ENCODE data around the gene MYF5.

MYF5 gene

GRCh38 chr12:80708259-80708974 is 8.3 kb upstream of the MYF5 start:
- no peak for DNase-seq

DNA sequence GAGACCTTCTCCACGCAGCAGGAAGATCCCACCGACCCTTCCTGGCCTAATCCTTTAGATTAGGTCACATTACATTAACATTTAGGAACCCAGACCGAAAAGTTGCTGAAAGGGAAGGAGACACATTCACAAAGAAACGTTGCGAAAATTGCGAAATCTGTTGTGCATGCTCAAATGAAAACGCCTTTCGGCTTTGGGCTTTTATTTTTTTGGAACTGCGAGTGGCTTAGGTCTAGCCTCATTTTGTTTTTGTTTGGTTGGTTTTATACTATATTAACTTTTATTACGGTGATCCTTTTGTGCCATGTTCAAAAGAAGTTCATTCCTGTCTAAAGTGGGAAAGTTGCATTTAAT is 7.8 kb upstream of the MYF5 start:
- no peak for DNase-seq

DNA sequence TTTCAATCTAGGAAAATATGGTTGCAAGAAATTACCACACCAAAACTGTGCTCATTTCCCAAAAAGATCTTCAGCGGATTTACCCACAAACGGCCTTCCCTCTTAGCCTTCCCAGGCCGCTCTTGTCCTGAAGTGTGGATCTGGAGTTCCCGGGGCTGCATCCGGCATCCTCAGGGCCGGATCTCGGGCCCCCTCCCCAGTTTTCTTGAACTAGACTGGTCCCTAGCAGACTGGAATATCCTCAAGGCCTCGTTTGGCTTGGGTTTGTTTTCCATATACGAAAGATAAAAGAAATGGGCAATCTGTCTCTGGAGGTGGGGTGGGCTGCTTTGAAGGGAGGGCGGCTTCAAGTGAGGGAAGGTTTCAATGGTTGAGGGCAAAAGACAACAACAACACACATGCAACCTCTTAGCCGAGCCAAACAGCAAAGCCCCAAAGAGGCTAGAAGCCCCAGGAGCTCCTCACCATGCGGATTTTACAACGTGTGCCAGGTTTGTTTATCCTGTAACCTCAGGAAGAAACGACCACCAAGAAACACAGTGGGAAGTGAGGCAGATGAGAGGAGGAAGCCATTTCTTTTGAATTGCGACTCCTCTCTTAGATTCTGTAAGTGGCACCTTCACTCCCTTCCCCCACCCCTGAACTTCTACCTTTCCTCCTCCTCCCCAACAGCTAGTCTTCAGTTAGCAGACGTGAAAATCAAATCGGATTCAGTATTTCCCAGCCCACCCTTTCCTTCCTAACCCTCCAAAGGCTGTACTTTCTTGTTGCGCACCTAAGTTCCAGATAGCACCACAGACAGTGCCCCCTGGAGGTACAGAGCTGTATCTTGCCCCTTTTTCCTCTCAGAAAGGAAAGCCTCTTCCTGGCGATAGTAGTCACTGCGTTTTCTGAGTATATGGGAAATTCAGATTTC is 6.6 kb upstream of the MYF5 start:
- no peak for DNase-seq

DNA sequence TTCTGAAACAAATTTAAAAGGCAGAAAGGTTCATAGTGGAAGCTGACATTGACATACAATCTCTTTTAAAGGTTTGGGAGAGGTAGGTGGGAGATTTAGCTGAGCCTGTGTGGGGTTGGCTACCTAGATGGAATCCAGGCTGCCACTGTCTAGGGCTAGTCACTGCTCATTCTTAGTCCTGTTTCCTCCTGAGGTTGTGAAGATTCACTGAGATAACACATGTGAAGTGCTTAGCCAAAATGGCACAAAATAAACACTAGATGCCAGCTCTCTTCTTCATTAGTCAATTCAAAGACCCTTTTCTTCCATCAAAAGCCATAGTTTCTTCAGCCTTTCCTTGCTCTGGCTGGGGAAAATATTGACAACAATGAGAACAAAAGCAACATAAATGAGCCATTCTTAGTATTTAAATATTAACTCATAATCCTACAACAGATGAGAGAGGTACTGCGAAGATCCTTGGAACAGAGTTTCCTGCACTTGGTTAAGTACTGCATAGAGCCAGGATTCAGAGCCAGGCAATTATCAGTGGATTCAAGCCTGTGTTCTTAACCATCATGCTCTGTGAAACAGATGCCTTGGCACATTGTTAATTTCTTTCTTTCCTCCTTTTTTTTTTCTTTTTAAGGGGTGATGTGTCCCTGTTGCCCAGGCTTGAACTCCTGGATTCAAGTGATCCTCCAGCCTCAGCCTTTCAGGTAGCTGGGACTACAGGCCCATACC is 5.8 kb upstream of the MYF5 start:
- DNase-seq = no peak

- no peak for DNase-seq
Measured at GRCh38 chr12:80711866-80712265, 4.8 kb upstream of the MYF5 start.

DNA sequence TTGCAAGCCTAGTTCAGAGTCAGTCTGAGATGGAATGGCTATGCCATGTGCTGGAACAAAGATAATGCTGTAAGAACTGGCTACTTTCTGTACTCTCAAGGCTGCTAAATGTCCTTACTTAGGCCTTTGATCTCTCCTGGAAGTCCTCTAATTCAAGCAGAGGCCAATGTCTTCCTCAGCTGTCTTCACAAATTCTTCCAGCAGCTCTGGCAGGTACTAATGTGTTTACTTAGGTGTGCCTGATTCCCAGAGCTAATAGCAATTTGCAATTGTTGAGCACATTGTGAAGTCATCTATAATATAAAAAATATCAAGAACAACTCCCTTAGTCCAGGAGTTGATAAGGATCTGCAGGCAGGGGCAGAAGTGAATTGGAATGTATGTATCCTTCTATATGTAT is 3.8 kb upstream of the MYF5 start:
- no peak for DNase-seq

GRCh38 chr12:80713419-80713818 is 3.3 kb upstream of the MYF5 start:
- DNase-seq = no peak

GRCh38 chr12:80714055-80714454 is 2.7 kb upstream of the MYF5 start:
- no peak for DNase-seq

DNA sequence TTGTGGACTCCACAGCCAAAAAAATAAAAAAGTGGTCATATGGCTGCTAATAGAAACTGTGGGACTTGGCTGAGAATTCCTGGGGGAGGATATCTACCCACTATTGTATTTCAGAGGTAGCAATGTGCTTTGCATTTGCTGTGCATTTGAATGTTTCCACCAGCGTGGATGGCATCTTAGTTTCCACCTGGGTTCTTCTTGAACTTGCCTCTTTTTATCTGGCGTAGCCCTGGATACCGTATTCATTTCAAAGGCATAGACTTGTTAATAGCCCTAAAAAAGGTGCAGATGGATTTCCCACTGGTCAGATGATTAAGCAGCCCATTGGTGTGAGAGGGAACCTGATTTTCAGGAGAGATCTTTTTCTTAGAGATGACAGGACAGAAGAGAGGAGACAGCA is 1.9 kb upstream of the MYF5 start:
- no peak for DNase-seq

DNA sequence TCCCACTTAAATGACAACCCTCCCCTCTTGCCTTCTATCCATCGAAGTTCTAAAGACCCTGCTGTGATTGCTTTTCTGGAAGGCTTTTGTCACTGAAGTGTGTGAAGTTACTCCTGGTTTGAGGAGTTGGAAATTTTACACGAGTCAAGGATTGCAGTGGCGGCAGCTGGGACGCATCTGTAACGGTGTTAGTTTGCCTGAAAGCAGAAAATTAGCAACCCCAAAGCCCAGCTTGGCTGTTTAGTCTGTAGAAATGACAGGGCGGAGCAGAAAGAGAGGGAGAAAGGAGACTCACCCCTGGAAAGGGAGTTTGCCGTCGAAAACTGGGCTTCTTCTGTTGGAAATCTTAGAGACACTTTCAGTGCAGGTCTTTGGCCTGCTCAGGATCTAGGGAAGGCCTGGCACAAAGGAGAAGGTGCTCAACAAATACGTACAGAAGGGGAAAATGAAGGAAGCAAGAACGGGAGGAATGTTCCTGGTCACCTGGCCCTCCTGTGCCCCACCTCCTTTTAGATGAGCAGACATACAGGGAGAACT is 931 bp upstream of the MYF5 start:
- DNase-seq = no peak

DNA sequence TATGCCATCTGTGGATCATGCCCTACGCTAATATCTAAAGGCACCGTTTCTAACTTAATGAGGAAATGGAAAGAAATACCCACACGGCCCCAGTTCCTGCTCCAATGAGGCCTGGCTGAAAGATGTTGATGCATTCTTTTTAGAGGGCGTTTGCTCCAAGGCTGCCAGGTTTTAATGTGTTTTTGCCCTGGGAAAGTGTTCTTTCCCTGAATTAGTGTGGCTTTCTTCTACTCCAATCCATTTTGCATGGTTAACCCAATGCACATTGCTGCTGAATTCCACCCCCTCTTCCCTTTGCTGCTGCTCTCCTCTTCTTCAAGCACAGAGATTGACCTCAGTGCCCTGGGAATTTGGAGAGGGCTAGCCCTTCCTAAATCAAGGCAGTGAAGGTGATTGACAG is 1.1 kb downstream of the MYF5 start:
- no peak for DNase-seq

- DNase-seq = no peak
Measured at GRCh38 chr12:80720516-80720915, 3.8 kb downstream of the MYF5 start.

- no peak for DNase-seq
Measured at GRCh38 chr12:80721326-80721725, 4.6 kb downstream of the MYF5 start.

DNA sequence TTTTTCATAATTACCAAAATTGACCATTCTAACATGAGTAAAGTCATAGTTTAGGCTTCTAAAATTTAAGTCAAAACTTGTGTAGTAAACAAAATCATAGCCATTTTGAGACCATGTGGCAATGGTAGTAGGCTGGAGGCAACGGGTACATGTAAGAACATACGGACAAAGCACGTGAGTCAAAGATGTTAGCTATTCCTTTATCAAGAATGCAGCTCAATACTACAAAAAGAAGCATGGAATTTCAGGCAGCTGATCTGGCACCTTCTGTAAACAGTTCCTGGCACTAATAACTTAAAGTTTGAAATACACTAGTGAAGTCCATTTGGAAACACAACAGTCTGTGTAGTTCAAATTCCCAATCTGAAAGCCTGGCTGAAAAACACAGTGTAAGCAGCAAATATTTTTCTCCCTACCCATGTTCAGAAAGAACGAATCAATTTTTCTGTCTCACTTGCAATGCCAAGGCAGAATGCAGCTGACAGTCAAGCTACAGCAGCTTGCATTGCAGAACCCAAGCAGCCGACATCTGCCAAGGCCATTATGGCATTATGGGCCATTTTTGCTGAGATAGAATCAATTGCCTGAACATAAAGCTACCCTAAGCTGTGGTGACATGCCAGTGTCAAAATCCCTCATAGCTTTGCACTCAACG is 29.3 kb downstream of the MYF5 start:
- no peak for DNase-seq

- no peak for DNase-seq
Measured at GRCh38 chr12:80747800-80748199, 31.1 kb downstream of the MYF5 start.

- no peak for DNase-seq
Measured at GRCh38 chr12:80749456-80749855, 32.7 kb downstream of the MYF5 start.

GRCh38 chr12:80752464-80752863 is 35.8 kb downstream of the MYF5 start:
- no peak for DNase-seq

- no peak for DNase-seq
Measured at GRCh38 chr12:80754274-80754673, 37.6 kb downstream of the MYF5 start.

GRCh38 chr12:80756875-80757274 is 40.2 kb downstream of the MYF5 start:
- DNase-seq = no peak

DNA sequence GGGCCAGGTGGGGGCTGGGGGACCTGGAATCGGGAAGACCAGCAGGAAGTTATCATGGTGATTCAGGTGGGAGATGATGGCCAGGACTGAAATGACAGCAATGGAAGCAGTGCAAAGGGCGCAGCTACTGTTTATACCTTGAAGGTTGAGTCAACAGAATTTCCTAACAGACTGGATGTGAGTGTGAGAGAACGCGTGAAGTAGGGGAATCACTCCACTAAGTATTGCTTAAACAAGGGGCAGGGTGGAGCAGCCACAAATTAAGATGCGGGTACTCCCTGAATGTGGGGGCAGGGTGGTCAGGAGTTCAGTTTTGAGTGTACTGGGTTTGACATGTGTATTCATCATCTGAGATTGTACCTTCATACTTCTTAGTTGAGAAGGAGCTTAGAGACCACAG is 45.1 kb downstream of the MYF5 start:
- DNase-seq = no peak

DNA sequence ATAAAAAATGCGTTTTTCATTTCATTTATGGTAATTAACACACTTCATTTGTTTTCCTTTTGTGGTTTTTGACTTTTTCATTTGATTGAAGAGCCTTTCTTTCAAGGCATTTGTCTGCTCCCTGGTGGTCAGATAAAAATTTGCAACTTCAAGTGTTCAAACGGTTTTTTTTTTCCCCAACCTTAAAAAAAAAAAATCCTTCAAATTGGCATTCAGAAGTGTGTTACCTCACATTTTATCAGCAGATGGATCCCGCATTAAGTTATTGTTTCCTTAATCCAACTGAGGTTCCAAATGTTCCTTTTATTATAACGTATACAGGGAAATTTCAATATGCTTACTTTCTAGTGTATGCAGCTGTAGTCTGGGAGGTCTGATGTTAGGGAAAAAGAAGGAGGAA is 47.2 kb downstream of the MYF5 start:
- no peak for DNase-seq

DNA sequence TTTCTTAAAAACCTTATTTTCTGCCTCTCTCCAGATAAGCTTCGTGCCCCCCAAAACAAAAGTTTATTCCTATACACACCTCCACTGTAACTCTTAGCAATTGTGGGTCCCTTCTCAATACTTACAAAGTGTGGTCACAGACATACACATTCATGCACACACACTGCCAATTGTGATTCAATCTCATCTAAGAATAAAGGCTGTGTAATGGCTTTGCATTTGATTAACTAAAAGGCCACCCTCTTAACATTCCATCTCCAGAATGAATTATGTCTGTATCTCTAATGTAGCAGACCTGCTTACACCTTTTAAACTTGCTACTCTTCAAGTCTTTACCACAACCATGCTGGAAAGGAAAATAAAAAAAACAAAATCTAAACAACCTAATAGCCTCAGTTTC is 49.5 kb downstream of the MYF5 start:
- no peak for DNase-seq

- no peak for DNase-seq
Measured at GRCh38 chr12:80766897-80767296, 50.2 kb downstream of the MYF5 start.

Measured in activated CD4-positive, alpha-beta T cell treated with anti-CD3 and anti-CD28 coated beads, Interleukin-2, amount 50 U/mL, for 1 hour (primary cell).